ENCODE results near the gene TBL1XR1.

The TBL1XR1 gene

DNA sequence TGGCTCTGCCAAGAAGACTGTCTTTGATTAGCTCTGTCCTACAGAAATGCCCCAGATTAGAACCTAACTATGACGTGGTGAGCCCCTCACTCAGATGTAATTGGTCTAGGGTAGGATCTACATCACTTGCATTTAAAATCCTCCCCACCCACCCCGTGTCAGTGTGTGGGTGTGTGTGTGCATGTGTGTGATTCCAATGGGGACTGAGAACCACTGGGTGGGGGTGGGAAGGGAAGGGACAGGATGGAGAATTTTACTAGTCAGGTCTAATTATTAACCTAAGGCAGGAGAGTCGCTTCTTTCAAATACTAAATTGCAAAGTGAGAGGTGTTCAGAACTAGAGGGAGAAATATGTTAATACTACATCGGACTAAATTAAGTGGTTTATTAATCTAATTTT lies 91.7 kb downstream of the TBL1XR1 start:
- Histone ChIP-seq H3K4me3 (IDR thresholded peaks at IDR 0.05; ENCODE audit: insufficient read depth, low read depth, low read length) (no peak overlapping the region), H3K27me3 (ENCODE audit: insufficient read depth, low read depth) (no peaks in the 10 kb centered on the region), H3K4me1 (ENCODE audit: low read depth, poor library complexity, severe bottlenecking) (peaks cover 75% of the 10 kb centered on the region), H2AFZ (ENCODE audit: low read depth) (no peak overlapping the region), H3K4me2 (no peak overlapping the region), H3K9ac (no peak overlapping the region), H4K20me1 (ENCODE audit: insufficient read depth) (peaks cover 76% of the 10 kb centered on the region), H3K27ac (no peak overlapping the region), H3K79me2 (ENCODE audit: insufficient read depth, low read depth) (peaks cover 100% of the 10 kb centered on the region), H3K36me3 (ENCODE audit: insufficient read depth) (no peaks in the 10 kb centered on the region)
- TF ChIP-seq, protein P1, sequence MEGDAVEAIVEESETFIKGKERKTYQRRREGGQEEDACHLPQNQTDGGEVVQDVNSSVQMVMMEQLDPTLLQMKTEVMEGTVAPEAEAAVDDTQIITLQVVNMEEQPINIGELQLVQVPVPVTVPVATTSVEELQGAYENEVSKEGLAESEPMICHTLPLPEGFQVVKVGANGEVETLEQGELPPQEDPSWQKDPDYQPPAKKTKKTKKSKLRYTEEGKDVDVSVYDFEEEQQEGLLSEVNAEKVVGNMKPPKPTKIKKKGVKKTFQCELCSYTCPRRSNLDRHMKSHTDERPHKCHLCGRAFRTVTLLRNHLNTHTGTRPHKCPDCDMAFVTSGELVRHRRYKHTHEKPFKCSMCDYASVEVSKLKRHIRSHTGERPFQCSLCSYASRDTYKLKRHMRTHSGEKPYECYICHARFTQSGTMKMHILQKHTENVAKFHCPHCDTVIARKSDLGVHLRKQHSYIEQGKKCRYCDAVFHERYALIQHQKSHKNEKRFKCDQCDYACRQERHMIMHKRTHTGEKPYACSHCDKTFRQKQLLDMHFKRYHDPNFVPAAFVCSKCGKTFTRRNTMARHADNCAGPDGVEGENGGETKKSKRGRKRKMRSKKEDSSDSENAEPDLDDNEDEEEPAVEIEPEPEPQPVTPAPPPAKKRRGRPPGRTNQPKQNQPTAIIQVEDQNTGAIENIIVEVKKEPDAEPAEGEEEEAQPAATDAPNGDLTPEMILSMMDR (conservative IDR thresholded peaks at IDR 0.05; ENCODE audit: low read depth, low read length): no peak

DNA sequence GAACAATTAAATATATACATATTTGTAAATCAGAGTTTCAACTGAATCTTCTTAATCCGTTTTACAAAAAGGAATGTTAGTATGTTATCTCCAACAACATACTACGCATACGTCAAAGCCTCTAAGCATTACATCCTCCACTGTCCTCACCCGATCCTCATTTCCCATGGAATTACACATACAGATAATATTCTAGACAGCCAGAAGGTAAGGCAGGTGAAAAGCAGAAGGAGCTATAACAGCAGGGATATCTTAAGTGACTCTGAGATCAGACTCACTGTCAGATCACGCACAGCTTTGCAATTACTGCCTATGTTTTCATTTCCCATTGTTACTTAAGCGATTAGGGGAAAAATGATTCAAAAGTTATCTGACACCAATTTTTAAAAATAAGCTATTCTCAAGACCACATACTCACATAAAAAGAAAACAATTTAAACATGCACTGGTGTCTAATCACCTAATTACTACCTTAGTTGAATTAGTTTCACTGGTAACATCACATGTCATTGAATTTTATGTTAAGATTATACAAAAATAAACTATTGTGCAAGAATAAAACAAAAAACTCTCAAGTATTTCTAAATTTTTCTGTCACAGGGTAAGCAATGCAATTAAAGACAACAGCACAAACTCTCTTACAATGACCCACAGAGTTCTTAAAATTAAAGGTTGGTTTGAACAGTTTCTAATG lies 92.8 kb downstream of the TBL1XR1 start:
- Histone ChIP-seq H4K20me1 (ENCODE audit: insufficient read depth) (peaks cover 75% of the 10 kb centered on the region), H3K4me2 (no peak overlapping the region), H2AFZ (ENCODE audit: low read depth) (no peak overlapping the region), H3K27ac (no peak overlapping the region), H3K9ac (no peak overlapping the region), H3K4me3 (IDR thresholded peaks at IDR 0.05; ENCODE audit: insufficient read depth, low read depth, low read length) (no peak overlapping the region), H3K27me3 (ENCODE audit: insufficient read depth, low read depth) (no peaks in the 10 kb centered on the region), H3K79me2 (ENCODE audit: insufficient read depth, low read depth) (peaks cover 100% of the 10 kb centered on the region), H3K36me3 (ENCODE audit: insufficient read depth) (no peaks in the 10 kb centered on the region), H3K4me1 (ENCODE audit: low read depth, poor library complexity, severe bottlenecking) (peaks cover 75% of the 10 kb centered on the region)
- TF ChIP-seq, protein P1 (conservative IDR thresholded peaks at IDR 0.05; ENCODE audit: low read depth, low read length): no peak

DNA sequence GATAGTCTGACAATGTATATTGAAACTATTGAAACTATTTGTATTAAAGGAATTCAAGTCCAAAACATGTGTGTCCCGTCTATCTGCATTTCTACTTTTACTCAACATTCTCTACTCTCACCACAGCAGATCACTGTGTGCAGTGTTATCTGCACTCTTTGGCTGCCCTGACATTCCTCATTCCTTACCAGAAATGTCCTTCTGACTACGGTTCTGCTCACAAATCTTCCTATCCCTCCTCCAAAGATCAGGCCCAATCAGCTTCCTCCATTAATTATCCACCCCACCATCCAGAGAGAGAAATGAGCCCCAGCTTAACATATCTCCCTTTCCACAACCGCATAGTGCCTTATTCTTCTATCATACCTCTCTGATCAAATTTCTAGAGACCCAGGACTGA lies 94.7 kb downstream of the TBL1XR1 start:
- H3K4me3 ChIP-seq (IDR thresholded peaks at IDR 0.05; ENCODE audit: insufficient read depth, low read depth, low read length): no peak overlapping the region
- no peaks in the 10 kb centered on the region for H3K27me3 ChIP-seq (ENCODE audit: insufficient read depth, low read depth)
- H3K27ac ChIP-seq: no peak overlapping the region
- H3K4me2 ChIP-seq: no peak overlapping the region
- peaks cover 65% of the 10 kb centered on the region for H4K20me1 ChIP-seq (ENCODE audit: insufficient read depth)
- TF ChIP-seq, protein P1 (conservative IDR thresholded peaks at IDR 0.05; ENCODE audit: low read depth, low read length): no peak
- peaks cover 61% of the 10 kb centered on the region for H3K4me1 ChIP-seq (ENCODE audit: low read depth, poor library complexity, severe bottlenecking)
- H2AFZ ChIP-seq (ENCODE audit: low read depth): no peak overlapping the region
- peaks cover 100% of the 10 kb centered on the region for H3K79me2 ChIP-seq (ENCODE audit: insufficient read depth, low read depth)
- no peaks in the 10 kb centered on the region for H3K36me3 ChIP-seq (ENCODE audit: insufficient read depth)
- H3K9ac ChIP-seq: no peak overlapping the region

DNA sequence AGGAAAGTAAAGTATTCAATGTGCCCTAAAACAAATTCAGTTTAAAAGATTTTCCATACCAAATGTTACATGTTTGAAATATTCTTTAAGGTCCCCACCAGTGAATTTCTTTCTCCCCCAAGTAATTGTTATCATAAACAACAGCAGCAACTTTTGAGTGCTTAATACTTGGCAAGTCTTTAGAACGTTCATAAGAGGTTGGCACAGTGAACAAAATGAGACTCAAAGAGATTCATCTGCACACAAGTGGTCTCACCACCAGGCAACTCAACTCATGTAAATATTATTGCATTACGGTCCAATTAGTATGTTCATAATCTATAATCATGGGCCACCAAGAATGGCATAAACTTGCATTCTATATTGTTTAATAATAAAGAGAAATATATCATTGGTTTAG lies 98.7 kb downstream of the TBL1XR1 start:
- TF ChIP-seq, protein P1 (conservative IDR thresholded peaks at IDR 0.05; ENCODE audit: low read depth, low read length): no peak
- Histone ChIP-seq H3K36me3 (ENCODE audit: insufficient read depth) (no peaks in the 10 kb centered on the region), H2AFZ (ENCODE audit: low read depth) (no peak overlapping the region), H3K27ac (no peak overlapping the region), H3K4me2 (no peak overlapping the region), H3K4me3 (IDR thresholded peaks at IDR 0.05; ENCODE audit: insufficient read depth, low read depth, low read length) (no peak overlapping the region), H3K9ac (no peak overlapping the region), H3K27me3 (ENCODE audit: insufficient read depth, low read depth) (no peaks in the 10 kb centered on the region), H3K4me1 (ENCODE audit: low read depth, poor library complexity, severe bottlenecking) (peaks cover 30% of the 10 kb centered on the region), H3K79me2 (ENCODE audit: insufficient read depth, low read depth) (peaks cover 100% of the 10 kb centered on the region), H4K20me1 (ENCODE audit: insufficient read depth) (peaks cover 37% of the 10 kb centered on the region)
